ENCODE measurements around the gene NEURL1.
"Not testable (repeated sequence)": the region's sequence is repeated elsewhere in the genome, so short reads cannot be mapped to it uniquely, and the experiment has no call there.

The NEURL1 gene

DNA sequence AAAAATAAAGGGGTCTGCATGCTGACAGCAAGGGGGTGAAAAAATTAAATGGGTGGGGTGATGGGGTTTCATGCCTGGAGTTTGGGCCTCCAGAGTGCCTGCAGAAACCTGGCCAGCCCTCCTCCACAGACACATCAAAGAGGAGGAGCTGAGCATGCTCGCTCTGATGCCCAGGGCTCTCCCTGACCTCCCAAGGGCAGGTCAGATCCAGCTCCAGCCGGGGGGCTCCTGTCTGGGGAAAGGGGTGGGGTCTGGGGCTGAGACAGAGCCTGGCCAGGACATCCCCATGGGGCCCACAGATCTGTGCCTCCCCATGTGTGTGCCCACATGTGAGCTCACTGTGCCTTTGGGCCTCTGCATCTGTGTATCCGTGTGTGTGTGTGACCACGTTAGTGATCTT is 33.9 kb upstream of the NEURL1 start:
- no peak for DNase-seq (ENCODE audit: low read depth in 2 of 3, low spot score in 1 of 3)

DNA sequence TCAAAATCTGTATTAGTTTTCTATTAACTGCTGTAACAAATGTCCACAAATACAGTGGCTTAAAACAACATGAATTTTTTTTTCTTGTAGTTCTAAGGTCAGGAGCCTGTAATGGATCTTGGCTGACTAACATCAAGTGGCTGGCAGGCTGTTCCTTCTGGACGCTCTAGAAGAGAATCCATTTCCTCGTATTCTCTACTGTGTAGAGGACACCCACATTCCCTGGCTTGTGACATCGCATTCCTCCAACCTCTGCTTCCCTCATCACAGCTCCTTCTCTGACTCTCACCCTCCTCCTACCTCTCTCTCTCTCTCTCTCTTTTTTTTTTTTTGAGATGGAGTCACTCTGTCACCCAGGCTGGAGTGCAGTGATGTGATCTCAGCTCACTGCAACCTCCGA is 30.0 kb upstream of the NEURL1 start:
- DNase-seq (ENCODE audit: low read depth in 2 of 3, low spot score in 1 of 3): no peak

DNA sequence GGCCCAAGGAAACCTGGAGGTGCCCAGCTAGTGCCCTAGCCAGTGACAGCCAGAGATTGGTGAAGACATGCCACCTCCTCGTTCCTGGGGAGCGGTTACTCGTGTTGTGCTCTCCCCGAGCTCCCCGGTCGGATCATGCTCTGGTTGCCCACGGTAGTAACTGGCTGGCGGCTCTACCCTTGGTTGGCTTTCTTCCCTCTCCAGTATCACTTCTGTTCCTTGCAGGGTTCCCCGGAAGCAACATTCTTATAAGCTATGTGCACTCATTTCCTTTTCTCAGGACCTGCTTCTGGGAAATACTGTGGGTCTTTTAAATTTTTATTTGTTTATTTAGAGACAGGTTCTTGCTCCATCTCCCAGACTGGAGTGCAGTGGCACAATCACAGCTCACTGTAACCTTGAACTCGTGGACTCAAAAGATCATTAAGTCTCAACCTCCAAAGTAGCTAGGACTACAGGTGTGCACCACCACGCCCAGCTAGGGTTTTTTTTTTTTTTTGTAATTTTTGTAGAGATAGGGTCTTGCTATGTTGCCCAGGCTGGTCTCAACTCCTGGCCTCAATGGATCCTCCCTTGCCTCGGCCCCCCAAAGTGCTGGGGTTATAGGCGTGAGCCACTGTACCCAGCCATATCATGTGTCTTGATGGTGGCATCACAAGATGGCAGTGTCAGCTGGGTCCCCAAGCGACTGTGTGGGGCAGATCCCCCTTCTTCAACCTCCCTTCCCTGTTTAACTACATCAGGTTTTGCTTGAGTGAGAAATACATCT is 27.9 kb upstream of the NEURL1 start:
- DNase-seq (ENCODE audit: low read depth in 2 of 3, low spot score in 1 of 3): no peak

DNA sequence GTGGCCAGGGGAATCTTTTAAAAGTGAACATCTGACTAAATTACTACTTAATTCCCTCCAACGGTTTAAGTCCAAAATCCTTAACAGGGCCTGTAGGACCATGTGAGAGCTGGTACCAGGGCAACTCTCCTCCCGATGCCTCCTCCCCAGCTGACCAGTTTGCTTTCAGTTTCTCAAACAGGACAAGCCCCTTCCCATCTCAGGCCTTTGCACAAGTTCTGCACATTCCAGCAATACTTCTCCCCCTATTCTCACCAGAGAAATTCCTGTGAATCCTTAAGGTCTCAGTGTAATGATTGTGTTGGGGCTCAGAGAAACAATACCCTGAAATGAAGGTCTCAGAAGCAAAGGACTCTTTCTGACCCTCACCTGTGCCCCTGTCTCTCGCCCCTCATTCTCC is 26.8 kb upstream of the NEURL1 start:
- no peak for DNase-seq (ENCODE audit: low read depth in 2 of 3, low spot score in 1 of 3)

DNA sequence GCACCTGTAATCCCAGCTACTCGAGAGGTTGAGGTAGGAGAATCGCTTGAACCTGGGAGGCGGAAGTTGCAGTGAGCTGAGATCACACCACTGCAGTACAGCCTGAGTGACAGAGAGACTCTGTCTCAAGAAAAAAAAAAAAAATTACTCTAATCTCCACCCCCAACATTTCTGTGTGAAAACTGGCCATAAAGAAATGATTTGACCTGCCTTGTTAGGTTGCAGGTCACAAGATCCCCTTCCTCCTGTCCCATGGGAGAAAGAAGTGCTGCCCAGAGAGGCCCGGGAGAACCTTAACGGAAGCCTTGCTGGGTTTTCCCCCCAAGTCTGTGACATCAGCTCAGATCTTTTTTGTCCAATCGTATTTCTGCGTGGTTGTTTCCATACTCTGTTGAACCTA is 26.1 kb upstream of the NEURL1 start:
- no peak for DNase-seq (ENCODE audit: low read depth in 2 of 3, low spot score in 1 of 3)

DNA sequence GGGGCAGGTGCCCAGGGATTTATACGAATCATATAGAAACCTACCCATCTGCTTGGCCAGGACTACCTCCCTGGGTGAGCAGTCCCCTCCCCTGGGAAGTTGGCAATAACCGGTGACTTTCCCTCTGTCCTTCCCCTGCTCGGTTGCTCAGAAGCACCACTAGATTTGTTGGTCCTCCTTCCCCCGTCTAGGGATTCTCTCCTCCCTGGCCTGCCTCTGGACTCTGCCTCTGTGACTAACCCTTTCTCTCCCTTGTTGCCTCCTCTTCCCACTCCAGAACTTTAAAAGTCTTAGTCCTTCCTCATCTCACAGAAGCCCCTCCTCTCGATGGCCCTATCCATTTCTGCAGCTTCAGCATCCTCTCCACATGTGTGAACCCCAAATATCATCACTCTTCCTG is 24.3 kb upstream of the NEURL1 start:
- DNase-seq (ENCODE audit: low read depth in 2 of 3, low spot score in 1 of 3): no peak

DNA sequence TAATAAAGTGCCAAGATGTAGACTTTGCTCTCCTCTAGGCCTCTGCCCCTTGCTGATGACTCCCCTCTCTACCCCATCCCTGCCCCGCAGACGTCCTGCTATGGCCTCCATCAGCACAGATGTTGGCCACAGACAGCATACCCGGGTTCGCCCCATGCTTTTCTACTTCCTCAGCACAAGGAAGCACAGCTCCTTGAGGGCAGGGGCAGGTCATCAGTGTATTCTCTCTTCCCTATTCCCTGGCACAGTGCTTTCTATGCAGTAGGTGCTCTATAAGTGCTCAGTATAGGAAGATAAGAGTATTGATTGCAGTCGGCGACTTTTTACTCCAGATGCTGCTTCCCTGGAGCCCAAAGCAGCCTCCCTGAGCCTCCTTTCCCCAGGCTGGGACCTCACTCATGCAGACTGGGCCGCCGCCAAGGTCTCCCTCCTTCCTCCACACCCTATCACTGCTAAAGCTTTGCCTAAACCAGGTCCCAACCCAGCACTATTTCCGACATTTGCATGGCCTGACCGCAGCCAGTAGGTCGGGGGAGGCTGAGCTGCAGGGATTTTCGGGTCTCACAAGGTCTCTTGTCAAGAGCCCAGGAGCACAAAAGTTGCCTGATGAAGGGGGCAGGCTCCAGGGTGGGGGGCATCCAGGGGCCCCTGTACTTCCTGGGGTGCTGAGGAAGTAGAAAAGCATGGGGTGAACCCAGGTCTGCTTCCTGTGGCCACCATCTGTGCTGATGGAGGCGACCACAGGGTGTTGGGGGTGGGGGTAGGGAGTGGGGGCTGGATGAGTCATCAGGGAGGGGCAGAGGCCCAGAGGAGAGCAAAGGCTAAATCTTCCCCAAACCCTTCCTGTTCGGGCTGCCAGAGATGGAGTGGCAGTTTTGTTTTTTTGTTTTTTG is 22.5 kb upstream of the NEURL1 start:
- peak; percentile 43 to 53 (median 50) for DNase-seq (ENCODE audit: low read depth in 2 of 3, low spot score in 1 of 3)

DNA sequence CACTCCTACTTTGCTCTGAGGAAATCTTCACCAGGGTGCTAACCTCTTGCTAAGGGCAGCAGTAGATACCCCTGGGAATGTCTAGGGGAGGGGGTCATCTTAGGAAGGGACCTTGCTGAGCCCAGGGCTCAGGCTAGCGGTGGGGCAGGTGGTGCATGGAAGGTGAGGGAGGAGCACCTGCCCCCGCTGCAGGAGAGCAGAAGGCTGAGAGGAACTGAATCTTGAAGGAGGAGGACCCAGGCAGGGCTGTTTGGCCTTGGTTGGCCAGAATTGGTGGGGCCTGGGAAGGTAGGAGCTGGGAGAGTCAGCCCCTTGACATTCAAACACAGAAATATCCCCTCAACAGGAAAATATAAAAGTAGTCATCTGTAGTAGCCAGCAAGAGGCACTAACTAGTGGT is 21.5 kb upstream of the NEURL1 start:
- no peak for DNase-seq (ENCODE audit: low read depth in 2 of 3, low spot score in 1 of 3)

DNA sequence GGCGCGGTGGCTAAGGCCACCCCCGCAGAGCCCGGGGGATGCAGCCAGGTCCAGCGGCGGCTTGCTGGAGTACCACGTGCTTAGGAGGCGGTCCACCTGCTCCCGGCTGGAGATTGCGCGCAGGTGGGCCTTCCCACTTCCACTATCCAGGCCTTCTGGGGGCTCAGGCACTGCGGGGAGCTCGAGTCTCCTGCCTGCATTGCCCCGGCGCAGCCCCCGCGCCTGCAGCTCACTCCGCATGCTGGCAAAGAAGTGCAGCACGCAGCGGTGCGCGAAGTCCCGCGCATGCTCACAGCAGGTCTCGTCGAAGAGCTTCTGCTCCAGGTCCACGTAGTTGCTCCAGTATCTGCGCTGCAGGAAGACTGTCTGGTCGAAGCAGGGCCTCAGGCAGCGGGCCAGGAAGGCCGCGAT is 20.2 kb upstream of the NEURL1 start:
- no peak for DNase-seq (ENCODE audit: low read depth in 2 of 3, low spot score in 1 of 3)

DNA sequence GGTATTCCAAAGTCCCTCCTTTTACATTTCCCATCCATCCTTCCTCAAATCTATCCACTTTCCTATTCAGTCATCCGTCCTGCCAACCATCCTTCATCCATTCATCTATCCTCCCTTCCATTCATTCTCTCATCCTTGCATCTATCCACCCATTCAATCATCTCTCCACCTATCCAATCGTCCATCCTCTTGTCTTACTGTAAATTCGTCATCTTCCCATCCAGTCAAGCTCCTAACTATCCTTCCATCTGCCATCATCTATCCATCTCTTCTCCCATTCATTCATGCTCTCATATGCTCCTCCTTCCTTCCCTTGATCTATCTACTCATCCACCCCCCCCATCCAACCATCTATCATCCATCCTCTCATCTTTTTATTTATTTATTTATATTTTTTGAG is 19.4 kb upstream of the NEURL1 start:
- no peak for DNase-seq (ENCODE audit: low read depth in 2 of 3, low spot score in 1 of 3)

DNA sequence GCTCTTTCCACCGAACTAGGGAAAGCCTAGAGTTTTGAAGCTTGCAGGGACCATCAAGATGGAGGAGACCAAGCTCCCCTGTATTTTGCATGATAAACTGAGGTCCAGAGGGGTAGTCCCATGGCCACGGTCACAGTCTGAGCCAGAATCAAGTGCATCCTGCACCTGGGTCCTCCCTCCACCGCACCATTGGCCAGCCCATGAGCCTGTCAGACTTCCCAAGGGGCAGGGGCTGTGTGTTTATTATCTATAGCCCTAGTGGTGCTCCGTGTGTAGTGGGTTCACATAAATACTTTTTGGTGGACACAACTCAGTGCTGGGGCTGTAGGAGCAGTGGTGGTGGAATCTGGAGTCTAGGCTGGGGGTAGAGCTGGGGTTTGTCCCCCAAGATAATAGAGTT is 18.1 kb upstream of the NEURL1 start:
- DNase-seq (ENCODE audit: low read depth in 2 of 3, low spot score in 1 of 3): no peak

DNA sequence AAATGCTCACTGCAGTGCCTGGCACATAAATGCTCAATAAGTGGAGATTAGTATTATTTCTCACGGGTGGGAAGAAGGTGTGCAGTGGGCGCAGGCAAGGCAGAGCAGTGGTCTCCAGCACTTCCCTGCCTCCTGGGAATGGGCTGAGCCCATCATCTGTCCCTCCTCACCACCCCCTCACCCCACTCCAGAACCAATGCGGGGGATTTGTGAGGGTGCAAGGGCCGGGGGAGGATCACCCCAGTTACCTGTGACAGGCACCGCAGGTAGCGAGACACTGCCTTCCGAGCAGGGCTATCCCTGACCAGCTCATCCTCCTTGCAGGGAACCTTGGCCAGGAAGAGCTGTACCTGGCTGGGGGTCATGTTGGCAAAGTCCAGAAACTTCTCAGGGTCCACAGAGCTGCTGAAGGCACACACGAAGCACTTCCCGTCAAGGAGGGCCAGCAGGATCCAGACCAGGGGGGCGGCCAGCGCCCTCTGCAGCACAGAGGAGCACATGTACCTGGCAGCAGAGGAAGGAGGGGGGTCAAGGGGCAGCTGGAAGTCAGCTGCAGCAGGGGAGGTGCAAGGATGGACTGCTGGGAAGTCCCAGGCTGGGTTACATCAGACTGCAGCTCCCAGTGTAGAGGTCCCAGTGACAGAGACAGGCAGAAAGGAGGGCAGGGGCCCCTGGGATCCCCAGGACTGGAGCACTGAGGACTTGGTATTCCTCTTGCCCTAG is 17.3 kb upstream of the NEURL1 start:
- no peak for DNase-seq (ENCODE audit: low read depth in 2 of 3, low spot score in 1 of 3)

DNA sequence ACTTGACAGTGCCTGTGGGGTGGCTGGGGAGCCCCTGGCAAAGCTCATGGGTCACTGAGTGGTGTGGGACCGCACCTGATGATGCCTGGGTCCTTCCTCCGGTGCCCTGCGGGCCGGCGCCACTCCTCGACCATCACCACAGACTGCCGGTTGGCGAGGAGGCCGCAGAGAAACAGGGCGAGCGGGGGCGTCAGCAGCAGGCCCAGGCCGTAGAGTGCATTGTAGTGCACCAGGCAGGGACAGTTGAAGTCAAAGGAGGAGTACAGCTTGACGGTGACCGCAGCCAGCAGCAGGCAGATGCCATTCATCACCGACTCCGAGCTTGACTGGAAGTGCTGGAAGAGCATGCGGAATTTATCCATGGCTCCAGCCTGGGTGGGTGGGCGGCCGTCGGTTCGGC is 14.8 kb upstream of the NEURL1 start:
- DNase-seq (ENCODE audit: low read depth in 2 of 3, low spot score in 1 of 3): no peak

DNA sequence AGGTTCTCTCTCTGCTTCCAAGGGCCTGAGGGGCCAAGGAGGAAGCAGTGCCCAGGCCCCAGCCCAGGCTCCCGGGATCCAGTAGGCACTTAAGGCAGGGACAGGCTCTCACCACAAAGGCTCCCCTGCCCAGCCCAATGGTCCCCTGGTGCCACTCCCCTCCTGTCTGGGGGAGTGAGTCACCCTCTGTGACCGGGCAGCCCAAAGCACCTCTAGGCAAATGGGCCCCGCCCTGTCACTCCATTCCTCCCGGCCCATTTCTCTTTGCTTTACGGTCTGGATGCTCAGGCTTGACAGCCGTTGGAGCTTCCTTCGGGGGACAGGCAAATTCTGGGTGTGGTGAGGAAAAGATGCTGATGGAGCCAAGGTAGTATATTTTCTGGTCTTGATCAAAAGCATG is 14.4 kb upstream of the NEURL1 start, which contains the start of gene CALHM3:
Gene CALHM3 (minus strand): TSS at position 106 of the 400 bp plus-strand sequence. CDS start 208 bp downstream, outside the sequence.
- no peak for DNase-seq (ENCODE audit: low read depth in 2 of 3, low spot score in 1 of 3)

DNA sequence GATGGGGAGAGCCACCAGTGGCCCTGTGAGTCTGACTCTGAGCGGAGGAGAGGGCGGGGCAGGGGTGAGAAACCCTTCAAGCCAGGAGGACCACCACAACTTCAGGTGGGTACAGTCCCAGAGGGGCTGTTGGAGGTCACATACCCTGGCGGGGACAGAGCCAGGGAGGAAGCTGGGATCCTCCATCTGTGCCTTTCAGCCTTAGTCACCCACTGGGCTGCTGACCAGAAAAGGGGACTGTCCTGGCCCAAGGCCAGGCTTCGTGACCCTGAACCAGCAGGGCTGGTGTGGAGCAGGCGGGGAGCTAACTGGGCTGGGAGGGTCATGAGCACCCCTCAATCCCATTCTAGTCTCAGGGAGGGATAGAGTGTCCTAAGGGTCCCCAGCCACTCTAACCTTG is 13.0 kb upstream of the NEURL1 start:
- no peak for DNase-seq (ENCODE audit: low read depth in 2 of 3, low spot score in 1 of 3)

DNA sequence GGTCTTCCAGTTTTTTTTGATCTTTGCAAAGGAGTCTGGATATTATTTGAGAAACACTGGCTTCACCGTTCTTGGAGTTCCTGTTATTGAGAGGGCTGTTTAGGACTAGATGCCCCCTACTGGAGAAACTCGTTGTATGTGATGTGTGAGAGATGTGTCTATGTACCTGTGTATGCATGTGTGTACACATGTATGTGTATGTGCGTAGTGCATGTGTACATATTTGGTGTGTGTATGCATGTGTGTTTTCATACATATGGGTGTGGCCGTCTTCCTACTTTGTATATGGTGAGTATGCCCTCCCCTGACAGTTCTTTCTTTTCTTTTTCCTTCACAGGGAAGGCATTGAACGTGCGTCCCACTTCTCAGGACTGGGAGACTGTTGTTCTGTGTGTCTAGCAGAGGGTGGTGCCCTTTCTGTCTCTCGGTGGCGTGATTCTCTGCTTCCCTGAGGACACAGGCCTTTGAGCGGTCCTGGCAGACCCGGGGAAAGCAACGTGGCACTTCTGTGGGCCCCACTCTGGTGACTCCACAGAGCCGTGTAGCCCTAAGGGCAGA is 11.5 kb upstream of the NEURL1 start:
- DNase-seq (ENCODE audit: low read depth in 2 of 3, low spot score in 1 of 3): peak in 1 of 3 donors; percentile 49

DNA sequence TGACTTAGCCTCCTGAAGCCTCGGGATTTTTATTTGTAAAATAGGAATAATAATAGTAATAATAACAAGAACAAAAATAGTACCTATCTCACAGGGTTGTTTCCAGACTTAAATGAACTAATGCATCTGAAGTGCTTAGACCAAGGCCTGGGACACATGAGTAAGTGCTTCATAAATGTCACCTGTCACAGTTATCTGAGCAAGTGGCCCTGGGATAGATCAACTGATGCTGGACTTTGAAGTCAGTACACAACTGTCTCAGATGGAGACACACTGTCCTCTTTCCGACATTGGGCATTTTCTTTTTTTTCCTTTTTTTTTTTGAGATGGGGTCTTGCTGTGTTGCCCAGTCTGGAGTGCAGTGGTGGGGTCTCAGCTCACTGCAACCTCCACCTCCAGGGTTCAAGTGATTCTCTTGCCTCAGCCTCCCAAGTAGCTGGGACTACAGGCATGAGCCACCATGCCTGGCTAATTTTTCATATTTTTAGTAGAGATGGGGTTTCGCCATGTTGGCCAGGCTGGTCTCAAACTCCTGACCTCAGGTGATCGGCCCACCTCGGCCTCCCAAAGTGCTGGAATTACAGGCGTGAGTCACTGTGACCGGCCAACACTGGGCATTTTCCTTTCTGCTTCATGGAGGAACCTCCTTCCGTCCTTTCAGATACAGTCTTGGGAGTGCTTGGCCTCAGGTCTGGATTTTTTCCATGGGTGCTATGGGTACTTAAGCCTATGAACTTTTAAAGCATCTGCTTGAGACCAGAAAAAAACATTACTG is 6.7 kb upstream of the NEURL1 start:
- DNase-seq (ENCODE audit: low read depth in 2 of 3, low spot score in 1 of 3): not testable (repeated sequence)

DNA sequence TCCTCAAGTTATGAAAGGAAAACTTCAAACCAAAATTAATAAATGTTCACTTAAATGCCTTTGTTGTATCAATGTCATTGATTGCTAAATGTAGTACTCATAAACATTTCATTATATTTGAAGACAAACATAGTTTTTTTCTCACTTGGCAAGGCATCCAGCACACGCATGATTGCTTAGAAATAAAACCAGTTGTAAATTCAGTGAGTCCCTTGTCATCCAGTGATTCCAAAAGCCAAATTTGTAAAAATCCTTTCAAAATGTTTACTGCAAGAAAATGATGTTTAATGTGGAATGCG is 6.1 kb upstream of the NEURL1 start:
- DNase-seq (ENCODE audit: low read depth in 2 of 3, low spot score in 1 of 3): no peak

DNA sequence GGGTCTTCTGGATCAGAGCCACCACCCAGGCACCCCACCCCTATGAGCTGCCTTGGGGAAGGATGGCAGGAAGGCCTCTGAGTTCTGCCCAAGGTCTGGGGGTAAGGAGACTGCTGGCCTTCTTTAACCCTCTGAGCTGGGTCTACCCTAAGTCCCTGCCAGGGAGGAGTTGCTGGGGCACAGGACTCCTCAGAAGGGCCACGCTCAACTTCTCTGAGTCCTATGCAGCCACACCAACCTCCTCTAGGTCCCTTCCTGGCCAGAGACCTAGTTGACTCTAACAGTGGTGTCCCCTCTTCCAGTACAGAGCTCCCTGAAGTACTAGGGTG is 2.6 kb upstream of the NEURL1 start:
- DNase-seq (ENCODE audit: low read depth in 2 of 3, low spot score in 1 of 3): no peak

DNA sequence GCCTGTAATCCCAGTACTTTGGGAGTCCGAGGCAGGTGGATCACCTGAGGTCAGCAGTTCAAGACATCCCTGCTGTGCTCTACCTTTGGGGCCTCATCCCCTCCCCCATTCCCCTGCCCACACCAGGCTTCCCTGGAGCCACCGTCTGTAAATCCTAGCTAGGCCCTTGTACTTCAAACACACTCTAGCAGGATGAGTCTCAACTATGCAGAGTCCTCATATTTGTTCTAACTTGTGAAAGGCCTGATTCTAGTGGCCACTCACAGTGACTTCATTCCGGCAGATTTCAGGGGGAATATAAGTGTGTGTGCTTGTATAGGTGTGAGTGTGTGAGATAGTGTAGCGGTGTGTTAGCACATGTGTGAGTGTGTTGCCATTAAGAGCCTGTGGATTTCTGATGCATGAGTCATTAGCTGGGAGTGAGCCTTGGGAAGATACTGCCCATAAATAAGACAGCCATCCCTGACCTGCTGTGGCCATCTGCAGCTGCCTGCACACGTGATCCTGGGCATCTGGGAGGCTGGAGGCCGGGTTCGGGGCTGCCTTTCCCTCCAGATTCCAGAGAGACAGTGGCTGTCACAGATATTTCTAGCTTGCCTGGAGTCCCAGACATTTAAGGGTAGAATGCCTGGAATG is 1.7 kb upstream of the NEURL1 start:
- no peak for DNase-seq (ENCODE audit: low read depth in 2 of 3, low spot score in 1 of 3)

Measured in stimulated activated CD4-positive, alpha-beta T cell treated with anti-CD3 and anti-CD28 coated beads, Interleukin-12 subunit alpha, Interleukin-12 subunit beta, amount 100 ng/mL, for 48 hours (primary cell).